B cell (primary cell): Measurements from ENCODE around the gene TSPYL6. TPM values are rescaled to one million over a fixed set of nuclear protein-coding genes. Genes with fewer than 3 reads are reported as not detected.
"Not testable (repeated sequence)": the region's sequence is repeated elsewhere in the genome, so short reads cannot be mapped to it uniquely, and the experiment has no call there.

Experiments
- ATAC-seq: fragments of 200-7000 bp; cut with Tn5 transposase; one replicate; pipeline ENCODE4 v1.10.0; 2021; ENCODE audit warnings: low read depth, mild to moderate bottlenecking, moderate number of reproducible peaks, moderate library complexity
- CTCF ChIA-PET: fragments of 350-600 bp; sonication (Branson Sonifier 250); formaldehyde crosslinking; loops from one replicate; lab custom pipeline; 2021; ENCODE audit warnings: antibody characterized with exemption, inconsistent platforms; lab: Charles Lee
- POLR2A ChIA-PET: fragments of 350-600 bp; sonication (Branson Sonifier 250); formaldehyde crosslinking; loops from one replicate; lab custom pipeline; 2021; ENCODE audit warnings: antibody characterized with exemption; lab: Charles Lee
- DNase-seq: peaks from one replicate; pipeline ENCODE4 v3.0.0; 2013
- H2AFZ ChIP-seq: 2 replicates; pipeline ENCODE4 v1.6.1; 2012; ENCODE audit warnings: mild to moderate bottlenecking, low read depth, low read length; ENCODE audit not compliant: insufficient read depth, poor library complexity, severe bottlenecking
- H3K27ac ChIP-seq, 2 donors: 1 replicate in 1 of 2; 2 replicates in 1 of 2; pipeline ENCODE4 v1.5.1; 2012 to 2013; ENCODE audit warnings: low read length in 2 of 2, mild to moderate bottlenecking in 2 of 2, moderate library complexity in 1 of 2
- H3K27me3 ChIP-seq, 4 experiments: fragments of 200-600 bp in 1 of 4; sonication (generic) in 1 of 4; replicated peaks in 1 of 4; 1 replicate in 2 of 4; 2 replicates in 2 of 4; pipeline versions ENCODE4 v1.6.1 to v1.7.0; 2013 to 2016; ENCODE audit warnings: low read length in 3 of 4, mild to moderate bottlenecking in 2 of 4, mixed read lengths in 1 of 4, moderate library complexity in 1 of 4; ENCODE audit not compliant: insufficient read depth in 4 of 4, control insufficient read depth in 3 of 4; ENCODE audit errors: control extremely low read depth in 1 of 4
- H3K36me3 ChIP-seq, 2 experiments: replicated peaks in 1 of 2; 1 replicate in 1 of 2; 2 replicates in 1 of 2; pipeline versions ENCODE4 v1.6.1 to v1.7.1; 2013; ENCODE audit warnings: low read length in 1 of 2; ENCODE audit not compliant: insufficient read depth in 2 of 2, control insufficient read depth in 1 of 2; ENCODE audit errors: control extremely low read depth in 1 of 2, extremely low read depth in 1 of 2
- H3K4me1 ChIP-seq, 2 donors: fragments of 200-600 bp in 1 of 2; sonication (generic) in 1 of 2; 1 replicate in 1 of 2; 2 replicates in 1 of 2; pipeline versions ENCODE4 v1.5.1 to v1.6.1; 2013 to 2017; ENCODE audit warnings: low read length in 2 of 2; ENCODE audit not compliant: control insufficient read depth in 2 of 2, insufficient read depth in 2 of 2
- H3K4me2 ChIP-seq: replicated peaks from 2 replicates; pipeline ENCODE3; 2012; ENCODE audit warnings: mild to moderate bottlenecking, low read depth, low read length; ENCODE audit not compliant: poor library complexity, severe bottlenecking
- H3K4me3 ChIP-seq, 5 experiments: fragments of 200-600 bp in 1 of 5; sonication (generic) in 1 of 5; 1 replicate in 3 of 5; 2 replicates in 2 of 5; pipeline versions ENCODE4 v1.5.1 to v1.7.0; 2011 to 2016; ENCODE audit warnings: low read length in 4 of 5, mild to moderate bottlenecking in 4 of 5, low read depth in 2 of 5, control low read depth in 1 of 5, moderate library complexity in 1 of 5; ENCODE audit not compliant: insufficient read depth in 1 of 5; ENCODE audit errors: control extremely low read depth in 1 of 5, extremely low read depth in 1 of 5
- H3K79me2 ChIP-seq: fragments of 200-600 bp; sonication (generic); one replicate; pipeline ENCODE4 v1.6.0; 2016; ENCODE audit warnings: low read length; ENCODE audit not compliant: control insufficient read depth, insufficient read depth
- H3K9ac ChIP-seq: fragments of 200-600 bp; sonication (generic); 2 replicates; pipeline ENCODE4 v1.6.1; 2017; ENCODE audit warnings: mild to moderate bottlenecking, low read length, moderate library complexity
- H3K9me3 ChIP-seq, 3 donors: one replicate each; pipeline versions ENCODE4 v1.6.1 to v1.7.1; 2013; ENCODE audit warnings: low read length in 2 of 3; ENCODE audit not compliant: control insufficient read depth in 2 of 3, insufficient read depth in 1 of 3; ENCODE audit errors: control extremely low read depth in 1 of 3
- H4K20me1 ChIP-seq: 2 replicates; pipeline ENCODE4 v1.6.0; 2012; ENCODE audit warnings: mild to moderate bottlenecking, low read length; ENCODE audit not compliant: insufficient read depth, control insufficient read depth, poor library complexity, severe bottlenecking
- H3K27ac Mint-ChIP-seq: one replicate; pipeline ENCODE4 v1.8.0; 2021; ENCODE audit warnings: mixed read lengths
- H3K27me3 Mint-ChIP-seq: one replicate; pipeline ENCODE4 v1.8.0; 2021; ENCODE audit warnings: mixed read lengths
- H3K4me1 Mint-ChIP-seq: one replicate; pipeline ENCODE4 v1.8.0; 2021; ENCODE audit warnings: mixed read lengths
- H3K4me3 Mint-ChIP-seq: one replicate; pipeline ENCODE4 v1.8.0; 2021; ENCODE audit warnings: mixed read lengths
- H3K9me3 Mint-ChIP-seq: one replicate; pipeline ENCODE4 v1.8.0; 2022; ENCODE audit warnings: mixed read lengths; ENCODE audit not compliant: insufficient read depth
- EZH2 ChIP-seq: IDR thresholded peaks from 2 replicates; pipeline ENCODE4 v1.6.1; 2012; ENCODE audit warnings: borderline replicate concordance, low read depth, mild to moderate bottlenecking, moderate library complexity, low read length; ENCODE audit not compliant: insufficient read depth, poor library complexity, severe bottlenecking
- whole genome bisulfite sequencing: methylation state at CpG from one replicate; pipeline ENCODE4 v1.1.5; 2013; ENCODE audit warnings: missing lambda C conversion rate; ENCODE audit not compliant: insufficient coverage; 5-methylcytosine and 5-hydroxymethylcytosine counted together
- intact Hi-C: fragments of 100-400 bp; cut with micrococcal nuclease; formaldehyde crosslinking; loops from one replicate; pipeline ENCODE4 v1.10.0; 2022
- polyA plus RNA-seq: library from polyadenylated mRNA; depleted of rRNA; stranded (reverse); fragments of >200 nt; gene quantifications from 2 replicates; pipeline ENCODE4 v1.2.3, GENCODE V29; 2012
- total RNA-seq, 2 donors: library from RNA; stranded (reverse); fragments of 120-200 nt in 1 of 2; gene quantifications; 1 replicate in 1 of 2; 2 replicates in 1 of 2; pipeline versions ENCODE4 v1.2.3 to v1.2.4, GENCODE V29; 2013 to 2022
- TF ChIP-seq, protein P1 (sequence below): fragments of 200-600 bp; IDR thresholded peaks from one replicate; pipeline ENCODE4 v1.8.0; 2022; ENCODE audit warnings: antibody characterized with exemption, mild to moderate bottlenecking

TSPYL6 gene
- total and polyA plus RNA-seq, 2 donors (not counting 1 experiment from before 2014, with no cell fraction given) = not detected

- Histone ChIP-seq H2AFZ (no peak overlapping the region), H4K20me1 (no peaks in the 10 kb centered on the region), H3K4me2 (no peak overlapping the region), H3K9me3 (peaks cover 0 to 8% (median 0%) of the 10 kb centered on the region in 3 donors), H3K27ac (no peak overlapping the region), H3K79me2 (no peaks in the 10 kb centered on the region), H3K36me3 (no peaks in the 10 kb centered on the region), H3K4me3 (no peak overlapping the region), H3K27me3 (no peaks in the 10 kb centered on the region), H3K9ac (no peak overlapping the region), H3K4me1 (peaks cover 17 to 18% of the 10 kb centered on the region in 2 donors)
- Mint-ChIP-seq H3K4me1 (peaks cover 17% of the 10 kb centered on the region), H3K27me3 (no peaks in the 10 kb centered on the region), H3K4me3 (no peak overlapping the region), H3K9me3 (no peaks in the 10 kb centered on the region), H3K27ac (no peak overlapping the region)
- ATAC-seq (no peak), DNase-seq (no peak)
- intact Hi-C loops = no loop called here
- ChIA-PET POLR2A (no interaction called here), CTCF (interaction anchor here (0.8 kb wide), 1 partner anchor 437 kb away, joined by 3 read pairs; no protein-coding TSS in a partner anchor)
- no CpG with 5 or more reads among the region's 1 CpG for WGBS
- TF ChIP-seq EZH2 = no peak
- TF ChIP-seq, protein P1, sequence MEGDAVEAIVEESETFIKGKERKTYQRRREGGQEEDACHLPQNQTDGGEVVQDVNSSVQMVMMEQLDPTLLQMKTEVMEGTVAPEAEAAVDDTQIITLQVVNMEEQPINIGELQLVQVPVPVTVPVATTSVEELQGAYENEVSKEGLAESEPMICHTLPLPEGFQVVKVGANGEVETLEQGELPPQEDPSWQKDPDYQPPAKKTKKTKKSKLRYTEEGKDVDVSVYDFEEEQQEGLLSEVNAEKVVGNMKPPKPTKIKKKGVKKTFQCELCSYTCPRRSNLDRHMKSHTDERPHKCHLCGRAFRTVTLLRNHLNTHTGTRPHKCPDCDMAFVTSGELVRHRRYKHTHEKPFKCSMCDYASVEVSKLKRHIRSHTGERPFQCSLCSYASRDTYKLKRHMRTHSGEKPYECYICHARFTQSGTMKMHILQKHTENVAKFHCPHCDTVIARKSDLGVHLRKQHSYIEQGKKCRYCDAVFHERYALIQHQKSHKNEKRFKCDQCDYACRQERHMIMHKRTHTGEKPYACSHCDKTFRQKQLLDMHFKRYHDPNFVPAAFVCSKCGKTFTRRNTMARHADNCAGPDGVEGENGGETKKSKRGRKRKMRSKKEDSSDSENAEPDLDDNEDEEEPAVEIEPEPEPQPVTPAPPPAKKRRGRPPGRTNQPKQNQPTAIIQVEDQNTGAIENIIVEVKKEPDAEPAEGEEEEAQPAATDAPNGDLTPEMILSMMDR = no peak
These were observed 11.5 kb upstream of the TSPYL6 start for GRCh38 chr2:54267577-54267976.

GRCh38 chr2:54265081-54265480 lies 9.1 kb upstream of the TSPYL6 start:
- H3K4me1 Mint-ChIP-seq, ATAC-seq, H4K20me1 ChIP-seq, DNase-seq, H3K9me3 ChIP-seq, H3K4me3 Mint-ChIP-seq, H3K27ac Mint-ChIP-seq, CTCF ChIA-PET, H3K4me3 ChIP-seq, H3K9ac ChIP-seq, H3K9me3 Mint-ChIP-seq, H3K4me2 ChIP-seq, H3K27me3 ChIP-seq, H3K27me3 Mint-ChIP-seq, POLR2A ChIA-PET, H2AFZ ChIP-seq, intact Hi-C loops, H3K27ac ChIP-seq, H3K4me1 ChIP-seq, H3K36me3 ChIP-seq, H3K79me2 ChIP-seq: not testable (repeated sequence)
- WGBS = 78% methylated on average over 1 of the region's 1 CpG
